H1 (cell line): Measurements from ENCODE around the gene ANXA4. TPM values are rescaled to one million over a fixed set of nuclear protein-coding genes. Genes with fewer than 3 reads are reported as not detected.

Experiments used
- CTCF ChIA-PET: fragments of 300-600 bp; sonication (Branson Sonifier 250); formaldehyde crosslinking; loops from one replicate; lab custom pipeline; 2021; ENCODE audit not compliant: partially characterized antibody; lab: Charles Lee
- POLR2A ChIA-PET: fragments of 300-600 bp; sonication (Branson Sonifier 250); formaldehyde crosslinking; loops from one replicate; lab custom pipeline; 2021; ENCODE audit warnings: inconsistent platforms; ENCODE audit not compliant: partially characterized antibody; lab: Charles Lee
- DNase-seq, 2 experiments: peaks; one replicate each; pipeline versions ENCODE4 v3.0.0 to v3.0.0-alpha.2; 2010 to 2022; ENCODE audit warnings: low spot score in 2 of 2, low read depth in 1 of 2, mixed read lengths in 1 of 2
- FAIRE-seq: peaks from 2 replicates; lab custom pipeline; 2011; peaks lifted over from hg19 to GRCh38; lab: Jason Lieb, UNC
- H2AFZ ChIP-seq: 2 replicates; pipeline ENCODE4 v1.8.1; 2012; ENCODE audit warnings: low read length, inconsistent platforms
- H2AK5ac ChIP-seq: 2 replicates; pipeline ENCODE4 v1.6.1; 2013; ENCODE audit warnings: low read depth, low read length
- H2BK120ac ChIP-seq: replicated peaks from 2 replicates; pipeline ENCODE3; 2013; ENCODE audit warnings: low read depth, low read length, inconsistent platforms
- H2BK12ac ChIP-seq: 2 replicates; pipeline ENCODE4 v1.6.1; 2013; ENCODE audit warnings: low read depth, low read length
- H2BK15ac ChIP-seq: 2 replicates; pipeline ENCODE4 v1.6.1; 2013; ENCODE audit warnings: low read length
- H2BK20ac ChIP-seq: 2 replicates; pipeline ENCODE4 v1.6.1; 2013; ENCODE audit warnings: low read length
- H2BK5ac ChIP-seq: 2 replicates; pipeline ENCODE4 v1.6.1; 2013; ENCODE audit warnings: low read depth, low read length
- H3K14ac ChIP-seq: 2 replicates; pipeline ENCODE4 v1.6.1; 2013; ENCODE audit warnings: inconsistent platforms; ENCODE audit not compliant: insufficient read length
- H3K18ac ChIP-seq: 2 replicates; pipeline ENCODE4 v1.6.1; 2013; ENCODE audit warnings: low read length; ENCODE audit errors: extremely low read depth
- H3K23ac ChIP-seq: 2 replicates; pipeline ENCODE4 v1.6.1; 2013; ENCODE audit warnings: inconsistent platforms; ENCODE audit not compliant: insufficient read length
- H3K23me2 ChIP-seq: 2 replicates; pipeline ENCODE4 v1.6.1; 2013; ENCODE audit warnings: low read depth, low read length
- H3K27ac ChIP-seq: 2 replicates; pipeline ENCODE4 v1.6.1; 2011; ENCODE audit warnings: low read depth, low read length, inconsistent platforms
- H3K27me3 ChIP-seq, 4 experiments: replicated peaks in 1 of 4; 1 replicate in 1 of 4; 2 replicates in 3 of 4; pipeline versions ENCODE4 v1.6.1 to v1.8.1; 2011 to 2013; ENCODE audit warnings: low read length in 3 of 4, mild to moderate bottlenecking in 3 of 4, inconsistent platforms in 2 of 4, mixed read lengths in 2 of 4, moderate library complexity in 1 of 4; ENCODE audit not compliant: control insufficient read depth in 3 of 4, insufficient read depth in 3 of 4; ENCODE audit errors: extremely low read depth in 1 of 4
- H3K36me3 ChIP-seq, 4 experiments: 2 replicates each; pipeline versions ENCODE4 v1.6.1 to v1.8.1; 2011 to 2013; ENCODE audit warnings: mild to moderate bottlenecking in 4 of 4, low read length in 3 of 4, moderate library complexity in 2 of 4, control low read depth in 1 of 4, inconsistent platforms in 1 of 4; ENCODE audit not compliant: insufficient read depth in 4 of 4, control insufficient read depth in 2 of 4
- H3K4ac ChIP-seq: replicated peaks from 2 replicates; pipeline ENCODE3; 2013; ENCODE audit warnings: low read length, low read depth, mixed read lengths, inconsistent platforms; ENCODE audit not compliant: insufficient read length
- H3K4me1 ChIP-seq, 4 experiments: replicated peaks in 1 of 4; 1 replicate in 1 of 4; 2 replicates in 3 of 4; pipeline versions ENCODE4 v1.6.1 to v1.8.1; 2011 to 2013; ENCODE audit warnings: low read length in 3 of 4, inconsistent platforms in 2 of 4, mixed read lengths in 1 of 4; ENCODE audit not compliant: insufficient read depth in 4 of 4, control insufficient read depth in 3 of 4
- H3K4me2 ChIP-seq, 2 experiments: 2 replicates each; pipeline versions ENCODE4 v1.6.1 to v1.8.1; 2011 to 2013; ENCODE audit warnings: low read depth in 2 of 2, low read length in 2 of 2, control low read depth in 1 of 2, inconsistent platforms in 1 of 2, mild to moderate bottlenecking in 1 of 2; ENCODE audit not compliant: insufficient read depth in 1 of 2
- H3K4me3 ChIP-seq, 4 experiments: fragments of 200-600, 300-600 bp in 1 of 4; sonication (generic), shearing (Covaris generic), sonication (Bioruptor Twin) in 1 of 4; 2 replicates each; pipeline versions ENCODE4 v1.5.1 to v1.8.1; 2011 to 2016; ENCODE audit warnings: low read length in 4 of 4, low read depth in 3 of 4, control low read depth in 2 of 4, inconsistent platforms in 2 of 4, mild to moderate bottlenecking in 2 of 4, mixed read lengths in 1 of 4, moderate library complexity in 1 of 4; ENCODE audit not compliant: insufficient read depth in 2 of 4; ENCODE audit errors: extremely low read depth in 1 of 4
- H3K56ac ChIP-seq: replicated peaks from 2 replicates; pipeline ENCODE3; 2013; ENCODE audit warnings: low read depth, mild to moderate bottlenecking, mixed read lengths, low read length, inconsistent platforms; ENCODE audit not compliant: insufficient read length
- H3K79me1 ChIP-seq: 2 replicates; pipeline ENCODE4 v1.6.1; 2013; ENCODE audit warnings: low read depth, low read length, control low read depth
- H3K79me2 ChIP-seq, 2 experiments: 2 replicates each; pipeline versions ENCODE4 v1.6.1 to v1.8.1; 2012 to 2013; ENCODE audit warnings: low read length in 2 of 2, mild to moderate bottlenecking in 2 of 2, inconsistent platforms in 1 of 2; ENCODE audit not compliant: insufficient read depth in 2 of 2, control insufficient read depth in 1 of 2
- H3K9ac ChIP-seq, 4 experiments: replicated peaks in 1 of 4; 1 replicate in 1 of 4; 2 replicates in 3 of 4; pipeline versions ENCODE4 v1.6.1 to v1.8.1; 2011 to 2013; ENCODE audit warnings: low read depth in 3 of 4, low read length in 3 of 4, control low read depth in 2 of 4, mild to moderate bottlenecking in 2 of 4, moderate library complexity in 2 of 4, inconsistent platforms in 1 of 4; ENCODE audit errors: extremely low read depth in 1 of 4
- H3K9me3 ChIP-seq, 2 experiments: 2 replicates each; pipeline versions ENCODE4 v1.6.1 to v1.8.1; 2012 to 2013; ENCODE audit warnings: mild to moderate bottlenecking in 2 of 2, moderate library complexity in 2 of 2, control low read depth in 1 of 2, inconsistent platforms in 1 of 2, low read depth in 1 of 2, low read length in 1 of 2, mixed read lengths in 1 of 2; ENCODE audit not compliant: insufficient read depth in 2 of 2
- H4K20me1 ChIP-seq, 2 experiments: replicated peaks in 1 of 2; 2 replicates each; pipeline versions ENCODE3 to v1.8.1; 2011 to 2013; ENCODE audit warnings: inconsistent platforms in 2 of 2, low read length in 2 of 2, mild to moderate bottlenecking in 1 of 2; ENCODE audit not compliant: insufficient read depth in 2 of 2, control insufficient read depth in 1 of 2
- H4K5ac ChIP-seq: 2 replicates; pipeline ENCODE4 v1.6.1; 2013; ENCODE audit warnings: low read length, low read depth, mixed read lengths, inconsistent platforms; ENCODE audit not compliant: insufficient read length
- H4K8ac ChIP-seq: 2 replicates; pipeline ENCODE4 v1.8.0; 2013; ENCODE audit warnings: mild to moderate bottlenecking, moderate library complexity, low read length, inconsistent platforms; ENCODE audit not compliant: insufficient read depth; ENCODE audit errors: extremely low read depth
- H4K91ac ChIP-seq: replicated peaks from 2 replicates; pipeline ENCODE3; 2013; ENCODE audit warnings: low read length, mixed read lengths, inconsistent platforms; ENCODE audit not compliant: insufficient read length
- CHD1 ChIP-seq: IDR thresholded peaks from 2 replicates; pipeline ENCODE4 v1.6.1; 2012; ENCODE audit warnings: low read depth, low read length, improper control_type of control experiment
- CTCF ChIP-seq, 3 experiments: IDR thresholded peaks; 1 replicate in 2 of 3; 2 replicates in 1 of 3; pipeline versions ENCODE4 v1.5.1 to v1.6.1; 2011; ENCODE audit warnings: low read length in 3 of 3, mild to moderate bottlenecking in 3 of 3, inconsistent platforms in 2 of 3, low read depth in 1 of 3, moderate library complexity in 1 of 3; ENCODE audit not compliant: insufficient read depth in 1 of 3; ENCODE audit errors: control extremely low read depth in 1 of 3
- RAD21 ChIP-seq, 2 experiments: IDR thresholded peaks in 1 of 2; conservative IDR thresholded peaks in 1 of 2; 2 replicates each; pipeline ENCODE4 v1.6.1; 2011; ENCODE audit warnings: low read depth in 2 of 2, low read length in 2 of 2, improper control_type of control experiment in 1 of 2, inconsistent platforms in 1 of 2, mild to moderate bottlenecking in 1 of 2, moderate library complexity in 1 of 2
- TEAD4 ChIP-seq: IDR thresholded peaks from 2 replicates; pipeline ENCODE4 v1.6.1; 2012; ENCODE audit warnings: low read depth, low read length, inconsistent platforms, mixed read lengths
- WGBS, 2 experiments: shearing (Covaris generic) in 1 of 2; methylation state at CpG; one replicate each; pipeline versions ENCODE4 v1.1.6 to v1.1.7; 2013 to 2015; ENCODE audit warnings: low lambda C conversion rate in 2 of 2, mixed read lengths in 2 of 2, inconsistent platforms in 1 of 2, low coverage in 1 of 2, missing lambda C conversion rate in 1 of 2; ENCODE audit not compliant: insufficient replicate concordance in 2 of 2, insufficient coverage in 1 of 2, insufficient read length in 1 of 2; ENCODE audit errors: extremely low coverage in 1 of 2, missing lambda C conversion rate in 1 of 2; 5-methylcytosine and 5-hydroxymethylcytosine counted together
- polyA plus RNA-seq, 7 experiments: library from polyadenylated mRNA; depleted of rRNA in 3 of 7; stranded (reverse) in 5 of 7; unstranded in 2 of 7; fragments of >200 nt in 5 of 7; fragments of 200-250 nt in 2 of 7; gene quantifications; 1 replicate in 5 of 7; 2 replicates in 1 of 7; 4 replicates in 1 of 7; pipeline versions ENCODE4 v1.2.1 to v1.2.3, GENCODE V29; 2011 to 2013; ENCODE audit warnings: missing spikeins in 2 of 7, mixed read lengths in 2 of 7
- total RNA-seq: library from RNA; stranded (reverse); fragmentation: NEBNext Ultra II Directional; extraction: Animal tissue kit (Norgen Biotek cat#: 25700); gene quantifications from 2 replicates; pipeline ENCODE4 v1.2.1, GENCODE V29; 2021

Gene ANXA4
- total and polyA plus RNA-seq, 2 of the 8 experiments (the other 6 are each of a cell fraction or from before 2014, with no cell fraction given): 9.4 to 17.6 TPM

- H4K20me1 ChIP-seq: no peaks in the 10 kb centered on the region
- CTCF ChIA-PET: interaction anchor here (0.9 to 2.3 kb wide), 11 partner anchors 9 to 51 kb away, joined by 3 to 6 read pairs (median 4); no protein-coding TSS in a partner anchor
- no peak overlapping the region for H2BK5ac ChIP-seq
- H2BK120ac ChIP-seq: no peak overlapping the region
- no peak overlapping the region for H2BK12ac ChIP-seq
- no peak overlapping the region for H4K5ac ChIP-seq
- no peaks in the 10 kb centered on the region; a peak in 1 of 8 replicates for H3K36me3 ChIP-seq
- TF ChIP-seq TEAD4 (no peak), CHD1 (no peak), RAD21 (IDR thresholded peaks at IDR 0.05 in 1 of 2, conservative IDR thresholded peaks at IDR 0.05 in 1 of 2; ENCODE audit: low read depth in 2 of 2, low read length in 2 of 2) (0 out of 4 replicates have a peak, but pooled peaks have one; percentile 2 to 13), CTCF (IDR thresholded peaks at IDR 0.05; ENCODE audit: control extremely low read depth in 1 of 3, insufficient read depth in 1 of 3, low read depth in 1 of 3, low read length in 3 of 3) (0 out of 4 replicates have a peak, but pooled peaks of 1 of the 3 experiments have one; percentile 1)
- no peaks in the 10 kb centered on the region; the same call in 1 of the 2 replicates for H3K79me1 ChIP-seq
- FAIRE-seq: no peak
- H3K9ac ChIP-seq: no peak overlapping the region
- H4K91ac ChIP-seq: no peak overlapping the region
- no peak overlapping the region for H4K8ac ChIP-seq
- no peak overlapping the region for H3K18ac ChIP-seq
- 87% methylated on average over 3 of the region's 3 CpGs; no CpG with 5 or more reads in 1 of the 2 experiments for WGBS, 2 experiments
- H2AK5ac ChIP-seq: no peak overlapping the region
- POLR2A ChIA-PET: interaction anchor here (1.5 kb wide), 2 partner anchors 11 to 26 kb away, joined by 3 read pairs; no protein-coding TSS in a partner anchor
- DNase-seq: no peak
- no peak overlapping the region for H2BK20ac ChIP-seq
- no peak overlapping the region for H2BK15ac ChIP-seq
- no peaks in the 10 kb centered on the region for H3K79me2 ChIP-seq
- no peak overlapping the region for H3K27ac ChIP-seq
- no peak overlapping the region for H3K23ac ChIP-seq
- no peak overlapping the region for H3K4ac ChIP-seq
- no peak overlapping the region for H3K4me3 ChIP-seq
- H3K4me2 ChIP-seq: no peak overlapping the region
- H2AFZ ChIP-seq: no peak overlapping the region
- H3K56ac ChIP-seq: no peak overlapping the region
- H3K14ac ChIP-seq: no peak overlapping the region
- H3K4me1 ChIP-seq: peaks cover 0 to 4% (median 0%) of the 10 kb centered on the region in 4 experiments; a peak in 3 of 7 replicates
- H3K9me3 ChIP-seq: no peaks in the 10 kb centered on the region
- no peaks in the 10 kb centered on the region for H3K27me3 ChIP-seq
- H3K23me2 ChIP-seq: peaks cover 2% of the 10 kb centered on the region; the same call in 1 of the 2 replicates
These were observed 25.1 kb downstream of the ANXA4 start for GRCh38 chr2:69767034-69767433.
